ENCODE data around the gene NLN. TPM values are rescaled to one million over a fixed set of nuclear protein-coding genes. Genes with fewer than 3 reads are reported as not detected.
"Not testable (repeated sequence)": the region's sequence is repeated elsewhere in the genome, so short reads cannot be mapped to it uniquely, and the experiment has no call there.

The NLN gene
- 26.9 and 30.2 TPM in 2 replicates for total RNA-seq (ENCODE audit: low replicate concordance)

DNA sequence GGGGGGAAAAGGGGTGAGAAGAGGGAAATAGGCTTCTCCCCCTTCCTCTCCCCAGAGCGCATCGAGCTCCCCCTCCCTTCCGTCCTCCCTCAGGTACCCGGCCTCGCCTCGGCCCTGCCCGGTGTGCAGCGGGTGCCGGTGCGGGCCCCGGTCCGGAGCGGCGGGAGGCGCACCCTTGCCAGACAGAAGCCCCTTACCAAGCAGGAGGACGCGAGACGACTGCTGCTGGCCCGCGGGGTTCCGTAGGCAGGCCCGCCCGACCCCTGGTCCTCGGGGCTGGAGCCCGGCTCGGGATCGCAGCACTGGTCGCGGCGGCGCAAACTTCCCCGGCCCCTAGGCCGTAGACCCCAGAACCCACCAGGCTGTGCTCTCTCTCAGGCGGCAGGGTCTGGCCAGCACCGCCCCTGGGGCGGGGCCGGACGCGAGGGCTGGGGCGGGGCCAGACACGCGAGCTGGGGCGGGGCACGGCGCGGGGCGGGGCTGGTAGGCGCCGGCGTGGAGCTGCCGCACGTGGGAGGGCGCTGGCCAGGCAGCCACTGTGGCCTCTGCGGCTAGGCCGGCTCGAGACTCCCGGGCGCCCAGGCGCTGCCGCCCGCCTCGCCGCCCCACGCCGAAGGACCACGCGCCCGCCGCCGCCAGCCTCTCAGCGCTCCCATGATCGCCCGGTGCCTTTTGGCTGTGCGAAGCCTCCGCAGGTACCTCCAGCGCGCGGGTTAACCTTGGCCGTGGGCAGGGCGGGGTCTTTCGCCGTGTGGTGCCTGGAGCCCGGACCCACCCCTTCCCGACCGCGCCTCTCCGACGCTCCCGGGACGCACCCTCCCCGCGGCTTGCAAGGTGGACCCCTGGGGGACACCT is at the start of gene NLN, which contains the start of gene SGTB:
Gene NLN, plus strand, starts transcription at position 486 of the 855 bp plus-strand sequence. Its CDS starts 169 bp downstream, at position 655.
Gene SGTB, minus strand, starts transcription at position 390 of the 855 bp plus-strand sequence. CDS start 1,302 bp downstream, outside the sequence.
- peak within 1 kb of the TSS; percentile 88 for H3K4me3 ChIP-seq (ENCODE audit: low read depth, low read length)
- peak; percentile 66 for DNase-seq (ENCODE audit: low read depth)
- no peak for TF ChIP-seq CTCF (IDR thresholded peaks at IDR 0.05; ENCODE audit: insufficient read depth, low read length)

DNA sequence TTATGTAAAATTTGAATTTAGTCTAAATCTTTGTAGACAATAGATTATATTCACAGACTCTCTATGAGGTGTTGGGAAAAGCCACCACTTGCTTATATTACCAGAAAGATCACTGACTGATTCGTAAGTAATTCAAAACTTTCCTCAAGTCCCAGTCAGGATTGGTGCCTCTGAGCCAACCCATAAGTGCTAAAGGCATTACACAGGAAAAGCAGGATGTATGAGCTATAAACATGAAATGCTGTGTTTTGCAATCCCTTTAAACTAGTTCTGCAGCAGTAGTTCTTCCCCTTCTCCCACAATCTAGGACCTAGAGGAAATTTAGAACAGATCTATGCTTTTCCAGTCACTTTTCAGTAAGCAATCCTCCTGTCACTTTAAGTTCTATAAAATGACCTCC is 49.2 kb upstream of the NLN start:
- H3K4me3 ChIP-seq (ENCODE audit: low read depth, low read length): no peak overlapping the region
- TF ChIP-seq CTCF (IDR thresholded peaks at IDR 0.05; ENCODE audit: insufficient read depth, low read length): no peak
- DNase-seq (ENCODE audit: low read depth): peak; percentile 49

DNA sequence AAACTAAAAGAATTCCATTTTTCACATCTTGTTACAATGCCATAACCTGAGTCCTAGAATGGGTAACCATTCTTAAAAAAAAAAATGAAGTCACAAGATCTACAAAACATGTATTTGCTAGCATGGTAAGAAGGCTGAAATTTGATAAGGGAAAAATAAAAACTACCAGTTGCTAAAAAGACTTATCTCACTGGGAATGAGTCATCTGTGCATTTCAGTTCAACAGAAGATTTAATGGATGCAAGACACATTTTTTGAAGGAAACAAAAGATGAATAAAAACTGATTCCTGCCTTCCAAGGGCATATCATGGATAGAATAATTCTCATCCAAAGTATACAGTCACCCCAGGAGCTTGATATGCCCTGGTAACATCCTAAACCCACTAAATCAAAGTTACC is 47.3 kb upstream of the NLN start:
- DNase-seq (ENCODE audit: low read depth): peak; percentile 62
- no peak for TF ChIP-seq CTCF (IDR thresholded peaks at IDR 0.05; ENCODE audit: insufficient read depth, low read length)
- no peak overlapping the region for H3K4me3 ChIP-seq (ENCODE audit: low read depth, low read length)

DNA sequence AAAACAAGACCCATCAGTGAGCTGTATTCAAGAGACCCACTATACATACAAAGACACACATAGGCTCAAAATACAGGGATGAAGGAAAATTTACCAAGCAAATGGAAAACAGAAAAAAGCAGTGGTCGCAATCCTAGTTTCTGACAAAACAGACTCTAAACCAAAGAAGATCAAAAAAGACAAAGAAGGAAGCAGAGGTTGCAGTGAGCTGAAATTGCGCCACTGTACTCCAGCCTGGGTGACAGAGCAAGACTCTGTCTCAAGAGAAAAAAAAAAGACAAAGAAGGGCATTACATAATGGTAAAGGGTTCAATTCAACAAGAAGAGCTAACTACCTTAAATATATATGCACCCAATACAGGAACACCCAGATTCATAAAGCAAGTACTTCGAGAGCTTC is 45.9 kb upstream of the NLN start:
- not testable (repeated sequence) for DNase-seq (ENCODE audit: low read depth); H3K4me3 ChIP-seq (ENCODE audit: low read depth, low read length)

- H3K4me3 ChIP-seq (ENCODE audit: low read depth, low read length): no peak overlapping the region
- DNase-seq (ENCODE audit: low read depth): no peak
- no peak for TF ChIP-seq CTCF (IDR thresholded peaks at IDR 0.05; ENCODE audit: insufficient read depth, low read length)
Observed at GRCh38 chr5:65682148-65682547, 39.9 kb upstream of the NLN start.

DNA sequence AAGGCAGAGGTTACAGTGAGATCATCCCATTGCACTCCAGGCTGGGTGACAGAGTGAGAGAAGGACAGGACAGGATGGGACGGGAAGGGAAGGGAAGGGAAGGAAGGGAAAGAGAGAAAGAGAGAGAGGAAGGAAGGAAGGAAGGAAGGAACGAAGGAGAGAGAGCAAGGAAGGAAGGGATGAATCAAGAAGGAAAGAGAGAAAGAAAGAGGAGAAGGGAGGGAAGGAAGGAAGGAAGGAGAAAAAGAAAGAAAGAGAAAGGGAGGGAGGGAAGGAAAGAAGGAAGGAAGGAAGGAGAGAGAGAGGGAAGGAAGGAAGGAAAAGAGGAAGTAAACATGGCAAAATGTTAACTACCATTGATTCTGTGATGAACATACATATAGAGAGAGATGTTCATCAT is 28.9 kb upstream of the NLN start:
- H3K4me3 ChIP-seq (ENCODE audit: low read depth, low read length): no peak overlapping the region
- no peak for DNase-seq (ENCODE audit: low read depth)
- no peak for TF ChIP-seq CTCF (IDR thresholded peaks at IDR 0.05; ENCODE audit: insufficient read depth, low read length)

DNA sequence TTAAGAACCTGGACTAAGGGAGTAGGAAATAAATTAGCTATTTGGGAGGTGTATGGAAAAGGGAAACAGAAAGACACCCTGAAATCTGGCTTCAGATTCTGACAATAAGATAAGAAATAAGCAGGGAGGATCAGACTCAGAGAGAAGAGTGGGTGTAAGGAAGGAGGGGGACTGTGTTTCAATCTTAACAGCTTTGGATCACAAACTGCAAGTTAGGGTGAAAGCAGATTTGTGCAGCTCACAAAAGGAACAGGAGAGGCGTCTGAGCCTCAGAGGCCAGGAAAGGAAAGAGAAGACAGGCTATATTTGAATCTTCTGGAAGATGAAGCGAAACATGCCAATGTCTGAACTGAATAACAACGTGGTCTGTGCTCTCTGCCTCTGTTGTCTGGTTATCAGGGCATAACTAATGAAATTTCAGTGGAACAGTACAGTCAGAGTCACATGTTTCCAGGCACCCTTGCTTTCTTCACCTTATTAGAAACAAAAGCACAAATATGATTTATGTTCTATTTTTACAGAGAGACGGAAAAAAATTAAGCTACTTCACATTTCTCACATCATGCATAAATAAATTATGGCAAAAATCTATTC is 26.7 kb upstream of the NLN start:
- no peak overlapping the region for H3K4me3 ChIP-seq (ENCODE audit: low read depth, low read length)
- DNase-seq (ENCODE audit: low read depth): no peak
- TF ChIP-seq CTCF (IDR thresholded peaks at IDR 0.05; ENCODE audit: insufficient read depth, low read length): no peak

Measured in fibroblast of the aortic adventitia (primary cell).